ES-I3 (cell line): ENCODE results near the gene ERCC1.
A peak's percentile ranks its signal among the peaks of the same experiment; 100 is the strongest.
"Not testable (repeated sequence)": the region's sequence is repeated elsewhere in the genome, so short reads cannot be mapped to it uniquely, and the experiment has no call there.

Source experiments
- H3K36me3 ChIP-seq: 2 replicates; pipeline ENCODE4 v1.6.1; 2013; ENCODE audit warnings: mild to moderate bottlenecking, low read length, control low read depth, moderate library complexity; ENCODE audit not compliant: insufficient read depth
- H3K4me1 ChIP-seq: 2 replicates; pipeline ENCODE4 v1.6.1; 2013; ENCODE audit warnings: mild to moderate bottlenecking, control low read depth, low read length; ENCODE audit not compliant: insufficient read depth
- H3K9ac ChIP-seq: 2 replicates; pipeline ENCODE4 v1.6.1; 2013; ENCODE audit warnings: low read depth, mild to moderate bottlenecking, low read length, moderate library complexity
- H3K9me3 ChIP-seq: 2 replicates; pipeline ENCODE4 v1.6.1; 2013; ENCODE audit warnings: mild to moderate bottlenecking, low read length, moderate library complexity; ENCODE audit not compliant: control insufficient read depth, insufficient read depth

Gene ERCC1

GRCh38 chr19:45446295-45446694 lies 22.6 kb upstream of the ERCC1 start:
- no peak overlapping the region for H3K9ac ChIP-seq
- no peaks in the 10 kb centered on the region for H3K9me3 ChIP-seq
- no peaks in the 10 kb centered on the region for H3K36me3 ChIP-seq
- H3K4me1 ChIP-seq, result peaks cover 4% of the 10 kb centered on the region; the same call in 1 of the 2 replicates

GRCh38 chr19:45445139-45445538 lies 21.4 kb upstream of the ERCC1 start:
- no peak overlapping the region for H3K9ac ChIP-seq
- peaks cover 10% of the 10 kb centered on the region; the same call in 1 of the 2 replicates for H3K4me1 ChIP-seq
- H3K36me3 ChIP-seq, result no peaks in the 10 kb centered on the region
- no peaks in the 10 kb centered on the region for H3K9me3 ChIP-seq

GRCh38 chr19:45444318-45445041 lies 20.8 kb upstream of the ERCC1 start:
- Histone ChIP-seq H3K9ac (peak overlapping the region; percentile 70), H3K9me3 (no peaks in the 10 kb centered on the region)

GRCh38 chr19:45443462-45444317 lies 20.0 kb upstream of the ERCC1 start:
- peak overlapping the region; percentile 53 for H3K9ac ChIP-seq
- H3K36me3 ChIP-seq, result no peaks in the 10 kb centered on the region
- H3K4me1 ChIP-seq, result peaks cover 10% of the 10 kb centered on the region; the same call in 1 of the 2 replicates
- H3K9me3 ChIP-seq, result no peaks in the 10 kb centered on the region

More at GRCh38 chr19:45444318-45445041, 20.8 kb upstream of the ERCC1 start:
- Histone ChIP-seq H3K4me1 (peaks cover 10% of the 10 kb centered on the region; the same call in 1 of the 2 replicates), H3K36me3 (no peaks in the 10 kb centered on the region)

- Histone ChIP-seq H3K9me3 (no peaks in the 10 kb centered on the region), H3K4me1 (peaks cover 10% of the 10 kb centered on the region; the same call in 1 of the 2 replicates), H3K36me3 (no peaks in the 10 kb centered on the region), H3K9ac (peak overlapping the region; percentile 47; the same call in 1 of the 2 replicates)
Observed at GRCh38 chr19:45442778-45443461, 19.2 kb upstream of the ERCC1 start.

- H3K9ac ChIP-seq, result no peak overlapping the region
Observed at GRCh38 chr19:45442408-45442777, 18.7 kb upstream of the ERCC1 start.

GRCh38 chr19:45440873-45441654 lies 17.3 kb upstream of the ERCC1 start:
- H3K4me1 ChIP-seq, result peaks cover 10% of the 10 kb centered on the region; the same call in 1 of the 2 replicates
- H3K9me3 ChIP-seq, result no peaks in the 10 kb centered on the region
- no peak overlapping the region for H3K9ac ChIP-seq
- no peaks in the 10 kb centered on the region for H3K36me3 ChIP-seq

More at GRCh38 chr19:45442408-45442777, 18.7 kb upstream of the ERCC1 start:
- Histone ChIP-seq H3K36me3 (no peaks in the 10 kb centered on the region), H3K4me1 (peaks cover 10% of the 10 kb centered on the region; the same call in 1 of the 2 replicates), H3K9me3 (no peaks in the 10 kb centered on the region)

- peak overlapping the region; percentile 62; the same call in 1 of the 2 replicates for H3K9ac ChIP-seq
Observed at GRCh38 chr19:45440259-45440638, 16.5 kb upstream of the ERCC1 start.

GRCh38 chr19:45439569-45440258 lies 16.0 kb upstream of the ERCC1 start:
- Histone ChIP-seq H3K9ac (peak overlapping the region; percentile 62; the same call in 1 of the 2 replicates), H3K4me1 (peaks cover 7% of the 10 kb centered on the region; the same call in 1 of the 2 replicates)

More at GRCh38 chr19:45440259-45440638, 16.5 kb upstream of the ERCC1 start:
- peaks cover 10% of the 10 kb centered on the region; the same call in 1 of the 2 replicates for H3K4me1 ChIP-seq
- no peaks in the 10 kb centered on the region for H3K9me3 ChIP-seq
- no peaks in the 10 kb centered on the region for H3K36me3 ChIP-seq

GRCh38 chr19:45439190-45439568 lies 15.5 kb upstream of the ERCC1 start:
- Histone ChIP-seq H3K9me3 (no peaks in the 10 kb centered on the region), H3K36me3 (no peaks in the 10 kb centered on the region), H3K4me1 (peaks cover 5% of the 10 kb centered on the region; the same call in 1 of the 2 replicates), H3K9ac (peak overlapping the region; percentile 62; the same call in 1 of the 2 replicates)

More at GRCh38 chr19:45439569-45440258, 16.0 kb upstream of the ERCC1 start:
- Histone ChIP-seq H3K9me3 (no peaks in the 10 kb centered on the region), H3K36me3 (no peaks in the 10 kb centered on the region)

GRCh38 chr19:45437328-45437727 lies 13.6 kb upstream of the ERCC1 start:
- peaks cover 5% of the 10 kb centered on the region; the same call in 1 of the 2 replicates for H3K4me1 ChIP-seq
- no peak overlapping the region for H3K9ac ChIP-seq
- no peaks in the 10 kb centered on the region for H3K36me3 ChIP-seq
- no peaks in the 10 kb centered on the region for H3K9me3 ChIP-seq

GRCh38 chr19:45432543-45432942 lies 8.8 kb upstream of the ERCC1 start:
- H3K36me3 ChIP-seq, H3K9me3 ChIP-seq, H3K9ac ChIP-seq, H3K4me1 ChIP-seq: not testable (repeated sequence)

GRCh38 chr19:45431008-45431407 lies 7.3 kb upstream of the ERCC1 start:
- not testable (repeated sequence) for H3K36me3 ChIP-seq, H3K9ac ChIP-seq, H3K9me3 ChIP-seq, H3K4me1 ChIP-seq
